H1 (cell line): ENCODE data around the gene GLIS2. TPM values are rescaled to one million over a fixed set of nuclear protein-coding genes. Genes with fewer than 3 reads are reported as not detected.

ENCODE experiments used
- CTCF ChIA-PET: fragments of 300-600 bp; sonication (Branson Sonifier 250); formaldehyde crosslinking; loops from one replicate; lab custom pipeline; 2021; ENCODE audit not compliant: partially characterized antibody; lab: Charles Lee
- POLR2A ChIA-PET: fragments of 300-600 bp; sonication (Branson Sonifier 250); formaldehyde crosslinking; loops from one replicate; lab custom pipeline; 2021; ENCODE audit warnings: inconsistent platforms; ENCODE audit not compliant: partially characterized antibody; lab: Charles Lee
- DNase-seq, 2 experiments: peaks; one replicate each; pipeline versions ENCODE4 v3.0.0 to v3.0.0-alpha.2; 2010 to 2022; ENCODE audit warnings: low spot score in 2 of 2, low read depth in 1 of 2, mixed read lengths in 1 of 2
- FAIRE-seq: peaks from 2 replicates; lab custom pipeline; 2011; peaks lifted over from hg19 to GRCh38; lab: Jason Lieb, UNC
- H2AFZ ChIP-seq: 2 replicates; pipeline ENCODE4 v1.8.1; 2012; ENCODE audit warnings: low read length, inconsistent platforms
- H2AK5ac ChIP-seq: 2 replicates; pipeline ENCODE4 v1.6.1; 2013; ENCODE audit warnings: low read depth, low read length
- H2BK120ac ChIP-seq: replicated peaks from 2 replicates; pipeline ENCODE3; 2013; ENCODE audit warnings: low read depth, low read length, inconsistent platforms
- H2BK12ac ChIP-seq: 2 replicates; pipeline ENCODE4 v1.6.1; 2013; ENCODE audit warnings: low read depth, low read length
- H2BK15ac ChIP-seq: 2 replicates; pipeline ENCODE4 v1.6.1; 2013; ENCODE audit warnings: low read length
- H2BK20ac ChIP-seq: 2 replicates; pipeline ENCODE4 v1.6.1; 2013; ENCODE audit warnings: low read length
- H2BK5ac ChIP-seq: 2 replicates; pipeline ENCODE4 v1.6.1; 2013; ENCODE audit warnings: low read depth, low read length
- H3K14ac ChIP-seq: 2 replicates; pipeline ENCODE4 v1.6.1; 2013; ENCODE audit warnings: inconsistent platforms; ENCODE audit not compliant: insufficient read length
- H3K18ac ChIP-seq: 2 replicates; pipeline ENCODE4 v1.6.1; 2013; ENCODE audit warnings: low read length; ENCODE audit errors: extremely low read depth
- H3K23ac ChIP-seq: 2 replicates; pipeline ENCODE4 v1.6.1; 2013; ENCODE audit warnings: inconsistent platforms; ENCODE audit not compliant: insufficient read length
- H3K23me2 ChIP-seq: 2 replicates; pipeline ENCODE4 v1.6.1; 2013; ENCODE audit warnings: low read depth, low read length
- H3K27ac ChIP-seq: 2 replicates; pipeline ENCODE4 v1.6.1; 2011; ENCODE audit warnings: low read depth, low read length, inconsistent platforms
- H3K27me3 ChIP-seq, 4 experiments: replicated peaks in 1 of 4; 1 replicate in 1 of 4; 2 replicates in 3 of 4; pipeline versions ENCODE4 v1.6.1 to v1.8.1; 2011 to 2013; ENCODE audit warnings: low read length in 3 of 4, mild to moderate bottlenecking in 3 of 4, inconsistent platforms in 2 of 4, mixed read lengths in 2 of 4, moderate library complexity in 1 of 4; ENCODE audit not compliant: control insufficient read depth in 3 of 4, insufficient read depth in 3 of 4; ENCODE audit errors: extremely low read depth in 1 of 4
- H3K36me3 ChIP-seq, 4 experiments: 2 replicates each; pipeline versions ENCODE4 v1.6.1 to v1.8.1; 2011 to 2013; ENCODE audit warnings: mild to moderate bottlenecking in 4 of 4, low read length in 3 of 4, moderate library complexity in 2 of 4, control low read depth in 1 of 4, inconsistent platforms in 1 of 4; ENCODE audit not compliant: insufficient read depth in 4 of 4, control insufficient read depth in 2 of 4
- H3K4ac ChIP-seq: replicated peaks from 2 replicates; pipeline ENCODE3; 2013; ENCODE audit warnings: low read length, low read depth, mixed read lengths, inconsistent platforms; ENCODE audit not compliant: insufficient read length
- H3K4me1 ChIP-seq, 4 experiments: replicated peaks in 1 of 4; 1 replicate in 1 of 4; 2 replicates in 3 of 4; pipeline versions ENCODE4 v1.6.1 to v1.8.1; 2011 to 2013; ENCODE audit warnings: low read length in 3 of 4, inconsistent platforms in 2 of 4, mixed read lengths in 1 of 4; ENCODE audit not compliant: insufficient read depth in 4 of 4, control insufficient read depth in 3 of 4
- H3K4me2 ChIP-seq, 2 experiments: 2 replicates each; pipeline versions ENCODE4 v1.6.1 to v1.8.1; 2011 to 2013; ENCODE audit warnings: low read depth in 2 of 2, low read length in 2 of 2, control low read depth in 1 of 2, inconsistent platforms in 1 of 2, mild to moderate bottlenecking in 1 of 2; ENCODE audit not compliant: insufficient read depth in 1 of 2
- H3K4me3 ChIP-seq, 4 experiments: fragments of 200-600, 300-600 bp in 1 of 4; sonication (generic), shearing (Covaris generic), sonication (Bioruptor Twin) in 1 of 4; 2 replicates each; pipeline versions ENCODE4 v1.5.1 to v1.8.1; 2011 to 2016; ENCODE audit warnings: low read length in 4 of 4, low read depth in 3 of 4, control low read depth in 2 of 4, inconsistent platforms in 2 of 4, mild to moderate bottlenecking in 2 of 4, mixed read lengths in 1 of 4, moderate library complexity in 1 of 4; ENCODE audit not compliant: insufficient read depth in 2 of 4; ENCODE audit errors: extremely low read depth in 1 of 4
- H3K56ac ChIP-seq: replicated peaks from 2 replicates; pipeline ENCODE3; 2013; ENCODE audit warnings: low read depth, mild to moderate bottlenecking, mixed read lengths, low read length, inconsistent platforms; ENCODE audit not compliant: insufficient read length
- H3K79me1 ChIP-seq: 2 replicates; pipeline ENCODE4 v1.6.1; 2013; ENCODE audit warnings: low read depth, low read length, control low read depth
- H3K79me2 ChIP-seq, 2 experiments: 2 replicates each; pipeline versions ENCODE4 v1.6.1 to v1.8.1; 2012 to 2013; ENCODE audit warnings: low read length in 2 of 2, mild to moderate bottlenecking in 2 of 2, inconsistent platforms in 1 of 2; ENCODE audit not compliant: insufficient read depth in 2 of 2, control insufficient read depth in 1 of 2
- H3K9ac ChIP-seq, 4 experiments: replicated peaks in 1 of 4; 1 replicate in 1 of 4; 2 replicates in 3 of 4; pipeline versions ENCODE4 v1.6.1 to v1.8.1; 2011 to 2013; ENCODE audit warnings: low read depth in 3 of 4, low read length in 3 of 4, control low read depth in 2 of 4, mild to moderate bottlenecking in 2 of 4, moderate library complexity in 2 of 4, inconsistent platforms in 1 of 4; ENCODE audit errors: extremely low read depth in 1 of 4
- H3K9me3 ChIP-seq, 2 experiments: 2 replicates each; pipeline versions ENCODE4 v1.6.1 to v1.8.1; 2012 to 2013; ENCODE audit warnings: mild to moderate bottlenecking in 2 of 2, moderate library complexity in 2 of 2, control low read depth in 1 of 2, inconsistent platforms in 1 of 2, low read depth in 1 of 2, low read length in 1 of 2, mixed read lengths in 1 of 2; ENCODE audit not compliant: insufficient read depth in 2 of 2
- H4K20me1 ChIP-seq, 2 experiments: replicated peaks in 1 of 2; 2 replicates each; pipeline versions ENCODE3 to v1.8.1; 2011 to 2013; ENCODE audit warnings: inconsistent platforms in 2 of 2, low read length in 2 of 2, mild to moderate bottlenecking in 1 of 2; ENCODE audit not compliant: insufficient read depth in 2 of 2, control insufficient read depth in 1 of 2
- H4K5ac ChIP-seq: 2 replicates; pipeline ENCODE4 v1.6.1; 2013; ENCODE audit warnings: low read length, low read depth, mixed read lengths, inconsistent platforms; ENCODE audit not compliant: insufficient read length
- H4K8ac ChIP-seq: 2 replicates; pipeline ENCODE4 v1.8.0; 2013; ENCODE audit warnings: mild to moderate bottlenecking, moderate library complexity, low read length, inconsistent platforms; ENCODE audit not compliant: insufficient read depth; ENCODE audit errors: extremely low read depth
- H4K91ac ChIP-seq: replicated peaks from 2 replicates; pipeline ENCODE3; 2013; ENCODE audit warnings: low read length, mixed read lengths, inconsistent platforms; ENCODE audit not compliant: insufficient read length
- POLR2AphosphoS5 ChIP-seq: IDR thresholded peaks from 2 replicates; pipeline ENCODE4 v1.6.1; 2011; ENCODE audit warnings: low read depth, low read length
- WGBS, 2 experiments: shearing (Covaris generic) in 1 of 2; methylation state at CpG; one replicate each; pipeline versions ENCODE4 v1.1.6 to v1.1.7; 2013 to 2015; ENCODE audit warnings: low lambda C conversion rate in 2 of 2, mixed read lengths in 2 of 2, inconsistent platforms in 1 of 2, low coverage in 1 of 2, missing lambda C conversion rate in 1 of 2; ENCODE audit not compliant: insufficient replicate concordance in 2 of 2, insufficient coverage in 1 of 2, insufficient read length in 1 of 2; ENCODE audit errors: extremely low coverage in 1 of 2, missing lambda C conversion rate in 1 of 2; 5-methylcytosine and 5-hydroxymethylcytosine counted together
- polyA plus RNA-seq, 7 experiments: library from polyadenylated mRNA; depleted of rRNA in 3 of 7; stranded (reverse) in 5 of 7; unstranded in 2 of 7; fragments of >200 nt in 5 of 7; fragments of 200-250 nt in 2 of 7; gene quantifications; 1 replicate in 5 of 7; 2 replicates in 1 of 7; 4 replicates in 1 of 7; pipeline versions ENCODE4 v1.2.1 to v1.2.3, GENCODE V29; 2011 to 2013; ENCODE audit warnings: missing spikeins in 2 of 7, mixed read lengths in 2 of 7
- total RNA-seq: library from RNA; stranded (reverse); fragmentation: NEBNext Ultra II Directional; extraction: Animal tissue kit (Norgen Biotek cat#: 25700); gene quantifications from 2 replicates; pipeline ENCODE4 v1.2.1, GENCODE V29; 2021

GLIS2 gene
- total and polyA plus RNA-seq, 2 of the 8 experiments (the other 6 are each of a cell fraction or from before 2014, with no cell fraction given), result 4.3 to 17.4 TPM

GRCh38 chr16:4328782-4329775, 13.2 kb downstream of the GLIS2 start:
- Histone ChIP-seq H3K79me1 (peaks cover 7% of the 10 kb centered on the region; the same call in 1 of the 2 replicates), H2BK5ac (peak overlapping the region; percentile 52; the same call in 1 of the 2 replicates), H3K4me2 (peak overlapping the region; percentile 51 to 94; a peak in 2 of 4 replicates), H4K91ac (peak overlapping the region; percentile 17), H4K5ac (no peak overlapping the region), H3K79me2 (peaks cover 0 to 22% of the 10 kb centered on the region in 2 experiments; a peak in 2 of 4 replicates), H3K23me2 (peaks cover 3% of the 10 kb centered on the region; the same call in 1 of the 2 replicates), H3K4me1 (peaks cover 5 to 20% (median 14%) of the 10 kb centered on the region in 4 experiments), H3K27ac (no peak overlapping the region), H2BK20ac (no peak overlapping the region), H2BK120ac (no peak overlapping the region), H2AFZ (no peak overlapping the region), H3K56ac (no peak overlapping the region), H3K23ac (no peak overlapping the region), H3K27me3 (no peaks in the 10 kb centered on the region), H3K9ac (no peak overlapping the region), H2BK15ac (peak overlapping the region; percentile 72; the same call in 1 of the 2 replicates), H2AK5ac (peak overlapping the region; percentile 40; the same call in 1 of the 2 replicates), H3K4ac (no peak overlapping the region), H2BK12ac (peak overlapping the region; percentile 80; the same call in 1 of the 2 replicates), H4K20me1 (peaks cover 8 to 19% of the 10 kb centered on the region in 2 experiments), H3K4me3 (peak overlapping the region in 1 of 4 experiments; percentile 71; a peak in 1 of 8 replicates), H4K8ac (no peak overlapping the region), H3K36me3 (no peaks in the 10 kb centered on the region), H3K14ac (no peak overlapping the region), H3K18ac (no peak overlapping the region), H3K9me3 (no peaks in the 10 kb centered on the region)
- POLR2A ChIA-PET, result interaction anchor here (0.7 to 16.2 kb wide), 14 partner anchors 9 to 69 kb away, joined by 3 to 154 read pairs (median 4); partner anchors contain the start of genes GLIS2, PAM16 and TFAP4
- no peak for TF ChIP-seq POLR2AphosphoS5
- FAIRE-seq (no peak), DNase-seq (no peak)
- CTCF ChIA-PET, result interaction anchor here (0.6 to 17.1 kb wide), 30 partner anchors 11 to 346 kb away, joined by 3 to 211 read pairs (median 4); partner anchors contain the start of genes GLIS2 and TFAP4
- 87% methylated on average over 16 of the region's 17 CpGs; no CpG with 5 or more reads in 1 of the 2 experiments for WGBS, 2 experiments
